HEK293 (cell line): ENCODE results near the gene ATP6V0A1.

Experiments used
- EGR2 ChIP-seq: fragments of 450-650 bp; formaldehyde crosslinking; IDR thresholded peaks from 2 replicates; pipeline ENCODE4 v1.5.1; 2016; ENCODE audit warnings: low read depth, missing biosample characterization, missing genetic modification characterization
- GLI4 ChIP-seq: fragments of 450-650 bp; formaldehyde crosslinking; IDR thresholded peaks from 2 replicates; pipeline ENCODE4 v1.5.1; 2016; ENCODE audit warnings: missing biosample characterization, missing genetic modification characterization
- GLIS2 ChIP-seq: fragments of 450-650 bp; formaldehyde crosslinking; IDR thresholded peaks from 2 replicates; pipeline ENCODE4 v1.5.1; 2016; ENCODE audit warnings: missing biosample characterization, missing genetic modification characterization
- HOXA7 ChIP-seq: sonication (generic); formaldehyde crosslinking; IDR thresholded peaks from 2 replicates; pipeline ENCODE4 v1.8.1; 2022; ENCODE audit warnings: missing genetic modification reagents, borderline replicate concordance
- IKZF3 ChIP-seq: fragments of 450-650 bp; IDR thresholded peaks from 2 replicates; pipeline ENCODE4 v1.5.0; 2018; ENCODE audit warnings: missing biosample characterization, mild to moderate bottlenecking, missing genetic modification characterization, moderate library complexity
- KLF1 ChIP-seq: fragments of 450-650 bp; formaldehyde crosslinking; IDR thresholded peaks from 2 replicates; pipeline ENCODE4 v1.5.1; 2016; ENCODE audit warnings: missing biosample characterization, missing genetic modification characterization
- KLF10 ChIP-seq: fragments of 450-650 bp; IDR thresholded peaks from 2 replicates; pipeline ENCODE4 v1.5.1; 2018; ENCODE audit warnings: missing biosample characterization, mild to moderate bottlenecking, missing genetic modification characterization
- KLF16 ChIP-seq: fragments of 450-650 bp; formaldehyde crosslinking; IDR thresholded peaks from 2 replicates; pipeline ENCODE4 v1.5.1; 2017; ENCODE audit warnings: missing biosample characterization, missing genetic modification characterization
- SCRT2 ChIP-seq: fragments of 450-650 bp; formaldehyde crosslinking; IDR thresholded peaks from 2 replicates; pipeline ENCODE4 v1.5.1; 2016; ENCODE audit warnings: missing biosample characterization, missing genetic modification characterization
- TCF7L2 ChIP-seq: IDR thresholded peaks from 2 replicates; pipeline ENCODE4 v1.6.1; 2011; ENCODE audit warnings: low read depth, mild to moderate bottlenecking, inconsistent platforms, low read length, moderate library complexity, borderline replicate concordance
- TRIM28 ChIP-seq: IDR thresholded peaks from 2 replicates; pipeline ENCODE4 v1.6.1; 2011; ENCODE audit warnings: low read length, control low read depth, borderline replicate concordance
- ZBTB17 ChIP-seq: fragments of 450-650 bp; formaldehyde crosslinking; IDR thresholded peaks from 2 replicates; pipeline ENCODE4 v1.5.1; 2016; ENCODE audit warnings: missing biosample characterization, missing genetic modification characterization
- ZBTB21 ChIP-seq: fragments of 450-650 bp; formaldehyde crosslinking; IDR thresholded peaks from 2 replicates; pipeline ENCODE4 v1.5.1; 2017; ENCODE audit warnings: missing biosample characterization, missing genetic modification characterization
- ZFHX2 ChIP-seq: fragments of 450-650 bp; formaldehyde crosslinking; conservative IDR thresholded peaks from 2 replicates; pipeline ENCODE4 v1.5.1; 2016; ENCODE audit warnings: missing biosample characterization, missing genetic modification characterization
- ZNF121 ChIP-seq: fragments of 450-650 bp; formaldehyde crosslinking; IDR thresholded peaks from 2 replicates; pipeline ENCODE4 v1.5.1; 2016; ENCODE audit warnings: missing biosample characterization, missing genetic modification characterization
- ZNF16 ChIP-seq: fragments of 450-650 bp; formaldehyde crosslinking; IDR thresholded peaks from 2 replicates; pipeline ENCODE4 v1.5.1; 2016; ENCODE audit warnings: low read depth, missing biosample characterization, missing genetic modification characterization
- ZNF24 ChIP-seq: fragments of 450-650 bp; formaldehyde crosslinking; IDR thresholded peaks from 2 replicates; pipeline ENCODE4 v1.5.1; 2016; ENCODE audit warnings: missing biosample characterization, missing genetic modification characterization
- ZNF324 ChIP-seq: fragments of 450-650 bp; formaldehyde crosslinking; IDR thresholded peaks from 2 replicates; pipeline ENCODE4 v1.5.1; 2016; ENCODE audit warnings: missing biosample characterization, missing genetic modification characterization
- ZNF341 ChIP-seq: fragments of 450-650 bp; formaldehyde crosslinking; IDR thresholded peaks from 2 replicates; pipeline ENCODE4; 2016; ENCODE audit warnings: low read depth, missing biosample characterization, missing genetic modification characterization
- ZNF48 ChIP-seq: fragments of 450-650 bp; formaldehyde crosslinking; IDR thresholded peaks from 2 replicates; pipeline ENCODE4 v1.5.1; 2016; ENCODE audit warnings: missing biosample characterization, missing genetic modification characterization
- ZNF560 ChIP-seq: fragments of 450-650 bp; formaldehyde crosslinking; IDR thresholded peaks from 2 replicates; pipeline ENCODE4 v1.5.1; 2017; ENCODE audit warnings: missing biosample characterization, missing genetic modification characterization, borderline replicate concordance
- ZNF660 ChIP-seq: fragments of 450-650 bp; IDR thresholded peaks from 2 replicates; pipeline ENCODE4 v1.5.1; 2018; ENCODE audit warnings: missing biosample characterization, mild to moderate bottlenecking, missing genetic modification characterization
- ZXDB ChIP-seq: fragments of 450-650 bp; formaldehyde crosslinking; IDR thresholded peaks from 2 replicates; pipeline ENCODE4 v1.5.1; 2016; ENCODE audit warnings: missing biosample characterization, missing genetic modification characterization
- TF ChIP-seq, protein P1 (sequence below): fragments of 450-650 bp; formaldehyde crosslinking; IDR thresholded peaks from 2 replicates; pipeline ENCODE4 v1.5.1; 2016; ENCODE audit warnings: missing biosample characterization, missing genetic modification characterization
- TF ChIP-seq, protein P2 (sequence below): fragments of 450-650 bp; formaldehyde crosslinking; IDR thresholded peaks from 2 replicates; pipeline ENCODE4 v1.5.1; 2016; ENCODE audit warnings: missing biosample characterization, missing genetic modification characterization
- TF ChIP-seq, protein P3 (sequence below): fragments of 450-650 bp; formaldehyde crosslinking; IDR thresholded peaks from 2 replicates; pipeline ENCODE4 v1.5.1; 2016; ENCODE audit warnings: missing biosample characterization, missing genetic modification characterization
- TF ChIP-seq, protein P4 (sequence below): fragments of 450-650 bp; formaldehyde crosslinking; IDR thresholded peaks from 2 replicates; pipeline ENCODE4 v1.5.1; 2016; ENCODE audit warnings: missing biosample characterization, missing genetic modification characterization
- TF ChIP-seq, protein P5 (sequence below): fragments of 450-650 bp; formaldehyde crosslinking; conservative IDR thresholded peaks from 2 replicates; pipeline ENCODE4 v1.5.1; 2016; ENCODE audit warnings: low read depth, missing biosample characterization, missing genetic modification characterization

ATP6V0A1 gene

DNA sequence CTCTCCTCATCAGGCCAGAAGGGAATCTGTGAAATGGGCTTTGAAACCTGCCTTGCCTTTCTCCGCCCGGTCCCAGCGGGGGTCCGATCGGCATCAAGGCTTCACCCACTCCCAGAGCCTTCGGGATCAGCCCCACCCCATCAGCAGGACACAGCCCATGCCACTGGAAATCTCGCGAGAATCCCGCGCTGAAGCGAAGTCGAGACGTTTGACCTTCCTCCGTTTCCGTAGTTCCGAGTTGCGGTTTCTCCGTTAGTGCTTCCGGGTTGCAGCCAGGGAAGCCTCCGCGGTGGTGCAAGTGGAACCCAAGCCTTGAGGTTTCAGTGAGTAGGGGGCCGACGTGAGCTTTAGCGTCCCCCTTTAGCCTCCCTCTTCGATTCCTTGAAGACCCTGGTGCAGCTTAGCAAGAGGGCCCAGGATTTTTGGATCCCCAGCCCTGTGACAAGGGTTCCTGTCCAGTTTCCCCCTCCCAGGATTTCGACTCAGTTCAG lies 103.3 kb downstream of the ATP6V0A1 start, which contains the start of gene COASY (continued):
- TF ChIP-seq, protein P1, sequence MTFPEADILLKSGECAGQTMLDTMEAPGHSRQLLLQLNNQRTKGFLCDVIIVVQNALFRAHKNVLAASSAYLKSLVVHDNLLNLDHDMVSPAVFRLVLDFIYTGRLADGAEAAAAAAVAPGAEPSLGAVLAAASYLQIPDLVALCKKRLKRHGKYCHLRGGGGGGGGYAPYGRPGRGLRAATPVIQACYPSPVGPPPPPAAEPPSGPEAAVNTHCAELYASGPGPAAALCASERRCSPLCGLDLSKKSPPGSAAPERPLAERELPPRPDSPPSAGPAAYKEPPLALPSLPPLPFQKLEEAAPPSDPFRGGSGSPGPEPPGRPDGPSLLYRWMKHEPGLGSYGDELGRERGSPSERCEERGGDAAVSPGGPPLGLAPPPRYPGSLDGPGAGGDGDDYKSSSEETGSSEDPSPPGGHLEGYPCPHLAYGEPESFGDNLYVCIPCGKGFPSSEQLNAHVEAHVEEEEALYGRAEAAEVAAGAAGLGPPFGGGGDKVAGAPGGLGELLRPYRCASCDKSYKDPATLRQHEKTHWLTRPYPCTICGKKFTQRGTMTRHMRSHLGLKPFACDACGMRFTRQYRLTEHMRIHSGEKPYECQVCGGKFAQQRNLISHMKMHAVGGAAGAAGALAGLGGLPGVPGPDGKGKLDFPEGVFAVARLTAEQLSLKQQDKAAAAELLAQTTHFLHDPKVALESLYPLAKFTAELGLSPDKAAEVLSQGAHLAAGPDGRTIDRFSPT (tag by site-specific recombination): peak; percentile 62; the same call in 1 of the 2 replicates
- TF ChIP-seq TRIM28 (0 out of 2 replicates have a peak, but pooled peaks have one; percentile 74), ZNF24 (tag by site-specific recombination) (peak; percentile 16; the same call in 1 of the 2 replicates), KLF10 (peak; percentile 62; the same call in 1 of the 2 replicates), ZNF660 (tag by site-specific recombination) (peak; percentile 76; the same call in 1 of the 2 replicates), KLF16 (tag by site-specific recombination) (peak; percentile 96), ZNF121 (tag by site-specific recombination) (peak; percentile 49; the same call in 1 of the 2 replicates), KLF1 (tag by site-specific recombination) (peak; percentile 69), ZBTB17 (tag by site-specific recombination) (peak; percentile 95), GLIS2 (tag by site-specific recombination) (peak; percentile 54; the same call in 1 of the 2 replicates), ZNF341 (tag by site-specific recombination) (peak; percentile 64), IKZF3 (tag by site-specific recombination) (peak; percentile 98), ZBTB21 (tag by site-specific recombination) (peak; percentile 78), ZNF48 (tag by site-specific recombination) (no peak), ZFHX2 (peak; percentile 34; the same call in 1 of the 2 replicates), ZNF16 (tag by site-specific recombination) (no peak), ZNF324 (peak; percentile 68; the same call in 1 of the 2 replicates), TCF7L2 (no peak), ZNF560 (tag by site-specific recombination) (no peak), ZXDB (tag by site-specific recombination) (peak; percentile 85), EGR2 (tag by site-specific recombination) (peak; percentile 28; the same call in 1 of the 2 replicates), GLI4 (tag by site-specific recombination) (0 out of 2 replicates have a peak, but pooled peaks have one; percentile 7), HOXA7 (CRISPR knock-in tag) (no peak), SCRT2 (no peak)
- TF ChIP-seq, protein P2, sequence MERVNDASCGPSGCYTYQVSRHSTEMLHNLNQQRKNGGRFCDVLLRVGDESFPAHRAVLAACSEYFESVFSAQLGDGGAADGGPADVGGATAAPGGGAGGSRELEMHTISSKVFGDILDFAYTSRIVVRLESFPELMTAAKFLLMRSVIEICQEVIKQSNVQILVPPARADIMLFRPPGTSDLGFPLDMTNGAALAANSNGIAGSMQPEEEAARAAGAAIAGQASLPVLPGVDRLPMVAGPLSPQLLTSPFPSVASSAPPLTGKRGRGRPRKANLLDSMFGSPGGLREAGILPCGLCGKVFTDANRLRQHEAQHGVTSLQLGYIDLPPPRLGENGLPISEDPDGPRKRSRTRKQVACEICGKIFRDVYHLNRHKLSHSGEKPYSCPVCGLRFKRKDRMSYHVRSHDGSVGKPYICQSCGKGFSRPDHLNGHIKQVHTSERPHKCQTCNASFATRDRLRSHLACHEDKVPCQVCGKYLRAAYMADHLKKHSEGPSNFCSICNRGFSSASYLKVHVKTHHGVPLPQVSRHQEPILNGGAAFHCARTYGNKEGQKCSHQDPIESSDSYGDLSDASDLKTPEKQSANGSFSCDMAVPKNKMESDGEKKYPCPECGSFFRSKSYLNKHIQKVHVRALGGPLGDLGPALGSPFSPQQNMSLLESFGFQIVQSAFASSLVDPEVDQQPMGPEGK: peak; percentile 48; the same call in 1 of the 2 replicates
- TF ChIP-seq, protein P3, sequence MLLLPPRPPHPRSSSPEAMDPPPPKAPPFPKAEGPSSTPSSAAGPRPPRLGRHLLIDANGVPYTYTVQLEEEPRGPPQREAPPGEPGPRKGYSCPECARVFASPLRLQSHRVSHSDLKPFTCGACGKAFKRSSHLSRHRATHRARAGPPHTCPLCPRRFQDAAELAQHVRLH: peak; percentile 90
- TF ChIP-seq, protein P4, sequence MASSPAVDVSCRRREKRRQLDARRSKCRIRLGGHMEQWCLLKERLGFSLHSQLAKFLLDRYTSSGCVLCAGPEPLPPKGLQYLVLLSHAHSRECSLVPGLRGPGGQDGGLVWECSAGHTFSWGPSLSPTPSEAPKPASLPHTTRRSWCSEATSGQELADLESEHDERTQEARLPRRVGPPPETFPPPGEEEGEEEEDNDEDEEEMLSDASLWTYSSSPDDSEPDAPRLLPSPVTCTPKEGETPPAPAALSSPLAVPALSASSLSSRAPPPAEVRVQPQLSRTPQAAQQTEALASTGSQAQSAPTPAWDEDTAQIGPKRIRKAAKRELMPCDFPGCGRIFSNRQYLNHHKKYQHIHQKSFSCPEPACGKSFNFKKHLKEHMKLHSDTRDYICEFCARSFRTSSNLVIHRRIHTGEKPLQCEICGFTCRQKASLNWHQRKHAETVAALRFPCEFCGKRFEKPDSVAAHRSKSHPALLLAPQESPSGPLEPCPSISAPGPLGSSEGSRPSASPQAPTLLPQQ (tag by site-specific recombination): no peak; the same call in 1 of the 2 replicates
- TF ChIP-seq, protein P5, sequence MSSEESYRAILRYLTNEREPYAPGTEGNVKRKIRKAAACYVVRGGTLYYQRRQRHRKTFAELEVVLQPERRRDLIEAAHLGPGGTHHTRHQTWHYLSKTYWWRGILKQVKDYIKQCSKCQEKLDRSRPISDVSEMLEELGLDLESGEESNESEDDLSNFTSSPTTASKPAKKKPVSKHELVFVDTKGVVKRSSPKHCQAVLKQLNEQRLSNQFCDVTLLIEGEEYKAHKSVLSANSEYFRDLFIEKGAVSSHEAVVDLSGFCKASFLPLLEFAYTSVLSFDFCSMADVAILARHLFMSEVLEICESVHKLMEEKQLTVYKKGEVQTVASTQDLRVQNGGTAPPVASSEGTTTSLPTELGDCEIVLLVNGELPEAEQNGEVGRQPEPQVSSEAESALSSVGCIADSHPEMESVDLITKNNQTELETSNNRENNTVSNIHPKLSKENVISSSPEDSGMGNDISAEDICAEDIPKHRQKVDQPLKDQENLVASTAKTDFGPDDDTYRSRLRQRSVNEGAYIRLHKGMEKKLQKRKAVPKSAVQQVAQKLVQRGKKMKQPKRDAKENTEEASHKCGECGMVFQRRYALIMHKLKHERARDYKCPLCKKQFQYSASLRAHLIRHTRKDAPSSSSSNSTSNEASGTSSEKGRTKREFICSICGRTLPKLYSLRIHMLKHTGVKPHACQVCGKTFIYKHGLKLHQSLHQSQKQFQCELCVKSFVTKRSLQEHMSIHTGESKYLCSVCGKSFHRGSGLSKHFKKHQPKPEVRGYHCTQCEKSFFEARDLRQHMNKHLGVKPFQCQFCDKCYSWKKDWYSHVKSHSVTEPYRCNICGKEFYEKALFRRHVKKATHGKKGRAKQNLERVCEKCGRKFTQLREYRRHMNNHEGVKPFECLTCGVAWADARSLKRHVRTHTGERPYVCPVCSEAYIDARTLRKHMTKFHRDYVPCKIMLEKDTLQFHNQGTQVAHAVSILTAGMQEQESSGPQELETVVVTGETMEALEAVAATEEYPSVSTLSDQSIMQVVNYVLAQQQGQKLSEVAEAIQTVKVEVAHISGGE: peak; percentile 93
